ENCODE measurements around the gene CYBB. TPM values are rescaled to one million over a fixed set of nuclear protein-coding genes. Genes with fewer than 3 reads are reported as not detected.

Gene CYBB
- total and polyA plus RNA-seq, 9 donors, result 3.5 to 37.2 (median 12.9) TPM

DNA sequence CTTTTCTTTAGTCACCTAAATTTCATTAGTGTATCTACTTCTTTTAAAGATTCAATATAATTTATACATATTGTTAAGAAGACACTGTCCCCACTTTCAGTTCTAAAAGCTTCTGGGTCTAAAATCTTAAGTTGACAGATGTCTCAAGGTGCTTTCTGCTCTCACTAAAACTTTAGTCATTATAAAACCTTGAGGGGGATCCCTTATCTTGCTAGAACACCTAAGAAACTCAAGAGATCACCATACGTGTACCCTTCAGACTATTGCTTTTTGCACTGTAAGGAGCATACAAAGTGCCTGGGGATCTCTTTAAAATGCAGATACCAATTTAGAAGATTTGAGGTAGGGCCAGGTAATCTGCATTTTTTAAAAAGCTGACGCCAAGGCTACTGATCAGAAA lies 30.1 kb downstream of the CYBB start:
- 51 to 70% (median 69%) methylated on average over 2 of the region's 2 CpGs for WGBS, 3 donors
- no peaks in the 10 kb centered on the region for H3K36me3 ChIP-seq
- no peak overlapping the region for H3K4me3 ChIP-seq
- no peaks in the 10 kb centered on the region for H3K4me1 ChIP-seq (ENCODE audit: insufficient read depth)
- H3K27ac ChIP-seq, result no peak overlapping the region
- DNase-seq, result no peak
- intact Hi-C loops (cut with DNase I), result no loop called here
- no peaks in the 10 kb centered on the region for H3K27me3 ChIP-seq
- no peaks in the 10 kb centered on the region for H3K9me3 ChIP-seq
- TF ChIP-seq EP300 (IDR thresholded peaks at IDR 0.05) (no peak), POLR2A (IDR thresholded peaks at IDR 0.05) (no peak)
- TF ChIP-seq, protein P1, sequence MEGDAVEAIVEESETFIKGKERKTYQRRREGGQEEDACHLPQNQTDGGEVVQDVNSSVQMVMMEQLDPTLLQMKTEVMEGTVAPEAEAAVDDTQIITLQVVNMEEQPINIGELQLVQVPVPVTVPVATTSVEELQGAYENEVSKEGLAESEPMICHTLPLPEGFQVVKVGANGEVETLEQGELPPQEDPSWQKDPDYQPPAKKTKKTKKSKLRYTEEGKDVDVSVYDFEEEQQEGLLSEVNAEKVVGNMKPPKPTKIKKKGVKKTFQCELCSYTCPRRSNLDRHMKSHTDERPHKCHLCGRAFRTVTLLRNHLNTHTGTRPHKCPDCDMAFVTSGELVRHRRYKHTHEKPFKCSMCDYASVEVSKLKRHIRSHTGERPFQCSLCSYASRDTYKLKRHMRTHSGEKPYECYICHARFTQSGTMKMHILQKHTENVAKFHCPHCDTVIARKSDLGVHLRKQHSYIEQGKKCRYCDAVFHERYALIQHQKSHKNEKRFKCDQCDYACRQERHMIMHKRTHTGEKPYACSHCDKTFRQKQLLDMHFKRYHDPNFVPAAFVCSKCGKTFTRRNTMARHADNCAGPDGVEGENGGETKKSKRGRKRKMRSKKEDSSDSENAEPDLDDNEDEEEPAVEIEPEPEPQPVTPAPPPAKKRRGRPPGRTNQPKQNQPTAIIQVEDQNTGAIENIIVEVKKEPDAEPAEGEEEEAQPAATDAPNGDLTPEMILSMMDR (IDR thresholded peaks at IDR 0.05), result no peak

DNA sequence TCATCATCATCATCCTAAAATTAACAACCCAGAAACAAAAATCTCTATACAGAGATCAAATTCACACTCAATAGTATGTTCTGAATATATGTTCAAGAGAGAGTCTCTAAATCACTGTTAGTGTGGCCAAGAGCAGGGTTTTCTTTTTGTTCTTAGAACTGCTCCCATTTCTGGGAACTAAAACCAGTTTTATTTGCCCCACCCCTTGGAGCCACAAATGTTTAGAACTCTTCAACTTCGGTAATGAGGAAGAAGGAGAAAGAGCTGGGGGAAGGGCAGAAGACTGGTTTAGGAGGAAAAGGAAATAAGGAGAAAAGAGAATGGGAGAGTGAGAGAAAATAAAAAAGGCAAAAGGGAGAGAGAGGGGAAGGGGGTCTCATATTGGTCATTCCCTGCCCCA lies 32.3 kb downstream of the CYBB start:
- WGBS, 3 donors, result 33 to 60% (median 39%) methylated on average over 1 of the region's 1 CpG
- DNase-seq, result no peak
- H3K4me1 ChIP-seq (ENCODE audit: insufficient read depth), result no peaks in the 10 kb centered on the region

DNA sequence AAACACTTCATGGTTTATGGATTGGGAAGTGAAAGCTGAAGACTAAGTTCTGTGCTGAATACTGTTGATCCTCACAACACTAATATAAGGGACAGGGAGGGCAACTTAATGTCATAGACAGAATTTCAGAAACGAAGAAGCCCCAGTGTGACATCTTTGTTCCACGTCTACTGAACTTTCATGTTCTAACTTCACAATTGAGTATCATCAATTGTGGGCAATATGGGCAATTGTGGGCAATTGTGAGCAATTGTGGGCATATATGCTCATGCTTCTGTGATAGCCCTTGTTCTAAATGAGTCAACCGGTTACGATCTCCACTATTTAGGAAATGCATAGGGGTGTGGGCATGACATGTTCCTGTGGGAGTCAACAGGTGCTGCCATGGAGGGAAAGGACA lies 33.7 kb downstream of the CYBB start:
- DNase-seq, result no peak
- intact Hi-C loops (cut with DNase I), result no loop called here
- no peak overlapping the region for H3K27ac ChIP-seq
- no peaks in the 10 kb centered on the region for H3K36me3 ChIP-seq
- WGBS, 3 donors, result 72 to 80% (median 74%) methylated on average over 4 of the region's 4 CpGs
- H3K4me1 ChIP-seq (ENCODE audit: insufficient read depth), result no peaks in the 10 kb centered on the region
- H3K4me3 ChIP-seq, result no peak overlapping the region
- H3K9me3 ChIP-seq, result no peaks in the 10 kb centered on the region
- TF ChIP-seq EP300 (IDR thresholded peaks at IDR 0.05), result no peak
- no peak for TF ChIP-seq POLR2A (IDR thresholded peaks at IDR 0.05)
- TF ChIP-seq, protein P1 (IDR thresholded peaks at IDR 0.05), result no peak
- no peaks in the 10 kb centered on the region for H3K27me3 ChIP-seq

More for the DNA sequence above, 32.3 kb downstream of the CYBB start:
- H3K27me3 ChIP-seq, result no peaks in the 10 kb centered on the region
- no peaks in the 10 kb centered on the region for H3K36me3 ChIP-seq
- intact Hi-C loops (cut with DNase I), result no loop called here
- no peaks in the 10 kb centered on the region for H3K9me3 ChIP-seq
- H3K4me3 ChIP-seq, result no peak overlapping the region
- TF ChIP-seq EP300 (IDR thresholded peaks at IDR 0.05) (no peak), POLR2A (IDR thresholded peaks at IDR 0.05) (no peak)
- TF ChIP-seq, protein P1 (IDR thresholded peaks at IDR 0.05), result no peak
- no peak overlapping the region for H3K27ac ChIP-seq

DNA sequence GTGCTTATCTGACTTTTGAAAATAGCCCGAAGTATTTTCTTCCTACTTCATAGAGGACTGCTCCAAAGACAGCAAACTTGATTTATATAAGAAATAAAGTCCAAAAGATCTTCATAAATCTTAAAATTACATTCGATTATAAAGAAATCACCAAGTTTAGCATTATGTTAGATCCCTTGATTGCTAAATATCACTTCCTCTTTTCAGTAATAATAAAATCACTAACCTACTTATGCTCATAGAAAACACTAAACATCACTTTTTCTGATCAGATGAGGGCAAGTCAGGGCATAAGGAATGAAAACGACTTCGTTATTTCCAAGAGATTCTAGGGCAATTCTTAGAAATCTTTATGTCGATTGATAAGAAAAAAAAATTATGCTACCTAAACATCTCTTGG lies 35.5 kb downstream of the CYBB start:
- Histone ChIP-seq H3K4me1 (ENCODE audit: insufficient read depth) (no peaks in the 10 kb centered on the region), H3K27ac (no peak overlapping the region), H3K4me3 (no peak overlapping the region), H3K27me3 (no peaks in the 10 kb centered on the region), H3K9me3 (no peaks in the 10 kb centered on the region), H3K36me3 (no peaks in the 10 kb centered on the region)
- intact Hi-C loops (cut with DNase I), result no loop called here
- WGBS, 3 donors, result 67 to 72% (median 67%) methylated on average over 5 of the region's 5 CpGs
- TF ChIP-seq EP300 (IDR thresholded peaks at IDR 0.05), result no peak
- no peak for DNase-seq

DNA sequence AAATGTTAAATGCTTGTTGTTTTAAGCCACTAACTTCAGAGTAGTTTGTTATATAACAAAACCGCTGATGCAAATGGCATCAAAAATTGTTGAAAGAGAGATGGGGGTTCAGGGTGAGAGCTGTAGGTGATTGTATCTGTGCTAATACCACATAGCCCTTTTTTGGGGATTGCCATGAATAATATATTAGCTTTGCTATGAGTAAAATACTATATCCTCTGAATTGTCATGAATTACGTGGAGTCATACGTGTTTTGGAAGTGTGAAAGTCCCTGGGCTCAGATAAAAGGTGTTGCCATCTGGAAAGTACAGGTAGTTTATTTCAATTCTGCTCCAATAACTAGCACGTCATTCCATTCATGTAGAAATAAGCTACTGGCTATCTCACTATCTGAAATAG lies 36.9 kb downstream of the CYBB start:
- no peaks in the 10 kb centered on the region for H3K4me1 ChIP-seq (ENCODE audit: insufficient read depth)
- H3K36me3 ChIP-seq, result no peaks in the 10 kb centered on the region
- DNase-seq, result no peak
- 69 to 75% (median 70%) methylated on average over 4 of the region's 4 CpGs for WGBS, 3 donors
- no peaks in the 10 kb centered on the region for H3K9me3 ChIP-seq
- H3K4me3 ChIP-seq, result no peak overlapping the region
- no peak overlapping the region for H3K27ac ChIP-seq
- no peaks in the 10 kb centered on the region for H3K27me3 ChIP-seq
- intact Hi-C loops (cut with DNase I), result no loop called here
- no peak for TF ChIP-seq EP300 (IDR thresholded peaks at IDR 0.05)
- TF ChIP-seq POLR2A (IDR thresholded peaks at IDR 0.05), result no peak
- TF ChIP-seq, protein P1 (IDR thresholded peaks at IDR 0.05), result no peak

Data from ovary (tissue), 9 donors.